Uterus (tissue), 4 donors: ENCODE data around the gene LYRM4. TPM values are rescaled to one million over a fixed set of nuclear protein-coding genes. Genes with fewer than 3 reads are reported as not detected.
A peak's percentile ranks its signal among the peaks of the same experiment; 100 is the strongest.

Experiments used
- DNase-seq, 2 donors: peaks; one replicate each; pipeline ENCODE4 v3.0.0-alpha.2; 2019 to 2020
- H3K27ac ChIP-seq, 2 donors: fragments of 200-600 bp; sonication (generic); 1 replicate in 1 of 2; 2 replicates in 1 of 2; pipeline ENCODE4 v1.5.1; 2016 to 2018
- H3K27me3 ChIP-seq, 2 donors: fragments of 200-600 bp; sonication (generic); one replicate each; pipeline ENCODE4 v1.5.1; 2018 to 2019; ENCODE audit warnings: control low read depth in 1 of 2
- H3K36me3 ChIP-seq, 2 donors: fragments of 200-600 bp; sonication (generic); one replicate each; pipeline ENCODE4 v1.5.1; 2019; ENCODE audit warnings: control low read depth in 1 of 2
- H3K4me1 ChIP-seq, 2 donors: fragments of 200-600 bp; sonication (generic); one replicate each; pipeline ENCODE4 v1.5.1; 2018 to 2019; ENCODE audit warnings: control low read depth in 1 of 2
- H3K4me3 ChIP-seq, 2 donors: fragments of 200-600 bp; sonication (generic); 1 replicate in 1 of 2; 2 replicates in 1 of 2; pipeline ENCODE4 v1.5.1; 2018 to 2019; ENCODE audit warnings: mild to moderate bottlenecking in 1 of 2
- H3K9me3 ChIP-seq, 2 donors: fragments of 200-600 bp; sonication (generic); one replicate each; pipeline ENCODE4 v1.5.1; 2019; ENCODE audit warnings: control low read depth in 1 of 2
- CTCF ChIP-seq, 4 experiments: fragments of 200-600 bp in 2 of 4; fragments of 450-650 bp in 2 of 4; sonication (generic) in 2 of 4; IDR thresholded peaks; one replicate each; pipeline ENCODE4 v1.5.1; 2016 to 2019; ENCODE audit warnings: antibody characterized with exemption in 4 of 4, mild to moderate bottlenecking in 2 of 4, moderate library complexity in 1 of 4
- POLR2A ChIP-seq, 2 donors: fragments of 450-650 bp; IDR thresholded peaks; one replicate each; pipeline ENCODE4 v1.6.1; 2016; ENCODE audit warnings: antibody characterized with exemption in 2 of 2, mild to moderate bottlenecking in 1 of 2, moderate library complexity in 1 of 2
- intact Hi-C: fragments of 100-400 bp; cut with DNase I; formaldehyde crosslinking; loops from one replicate; pipeline ENCODE4 v1.15.1; 2023; ENCODE audit warnings: low total_unique reads
- total RNA-seq, 4 donors: library from RNA; depleted of rRNA in 3 of 4; stranded (reverse); fragments of >200 nt in 3 of 4; gene quantifications; one replicate each; pipeline versions ENCODE4 v1.1.0 to v1.2.4, GENCODE V29; 2014 to 2023
- donor health status: DM: yes; HTN: yes; CAD: no.

The LYRM4 gene
- total RNA-seq, 4 donors from 2014 or later: 3.1 to 33.0 (median 15.7) TPM

- no peaks in the 10 kb centered on the region for H3K9me3 ChIP-seq
- H3K27me3 ChIP-seq: no peaks in the 10 kb centered on the region
- H3K4me3 ChIP-seq: no peak overlapping the region
- no peaks in the 10 kb centered on the region for H3K36me3 ChIP-seq
- peak in 1 of 2 donors; percentile 21 for DNase-seq
- H3K27ac ChIP-seq: no peak overlapping the region
- no peak for TF ChIP-seq POLR2A (IDR thresholded peaks at IDR 0.05)
- peak; percentile 34 to 52 (median 46) for TF ChIP-seq CTCF (IDR thresholded peaks at IDR 0.05)
- no peaks in the 10 kb centered on the region for H3K4me1 ChIP-seq
- intact Hi-C loops: no loop called here
These were observed 46.1 kb downstream of the LYRM4 start for GRCh38 chr6:5214570-5215052.

- no peaks in the 10 kb centered on the region for H3K9me3 ChIP-seq
- no peaks in the 10 kb centered on the region for H3K4me1 ChIP-seq
- no peak overlapping the region for H3K27ac ChIP-seq
- no peak overlapping the region for H3K4me3 ChIP-seq
- intact Hi-C loops: no loop called here
- H3K27me3 ChIP-seq: no peaks in the 10 kb centered on the region
- no peak for DNase-seq
- TF ChIP-seq POLR2A (IDR thresholded peaks at IDR 0.05) (no peak), CTCF (IDR thresholded peaks at IDR 0.05) (no peak)
- no peaks in the 10 kb centered on the region for H3K36me3 ChIP-seq
These were observed 46.9 kb downstream of the LYRM4 start for GRCh38 chr6:5213836-5214235.

- Histone ChIP-seq H3K4me3 (no peak overlapping the region), H3K9me3 (no peaks in the 10 kb centered on the region), H3K4me1 (no peaks in the 10 kb centered on the region), H3K27ac (no peak overlapping the region), H3K27me3 (no peaks in the 10 kb centered on the region), H3K36me3 (no peaks in the 10 kb centered on the region)
- TF ChIP-seq CTCF (IDR thresholded peaks at IDR 0.05) (no peak), POLR2A (IDR thresholded peaks at IDR 0.05) (no peak)
- no peak for DNase-seq
- intact Hi-C loops: no loop called here
These were observed 49.3 kb downstream of the LYRM4 start for GRCh38 chr6:5211492-5211891.

- DNase-seq: no peak
- Histone ChIP-seq H3K27me3 (no peaks in the 10 kb centered on the region), H3K36me3 (no peaks in the 10 kb centered on the region), H3K27ac (peak overlapping the region; percentile 81 to 85), H3K4me1 (peaks cover 14 to 19% of the 10 kb centered on the region in 2 donors), H3K4me3 (no peak overlapping the region), H3K9me3 (no peaks in the 10 kb centered on the region)
- intact Hi-C loops: no loop called here
- TF ChIP-seq CTCF (IDR thresholded peaks at IDR 0.05) (no peak), POLR2A (IDR thresholded peaks at IDR 0.05) (no peak)
These were observed 52.2 kb downstream of the LYRM4 start for GRCh38 chr6:5208471-5208971.

- TF ChIP-seq CTCF (IDR thresholded peaks at IDR 0.05) (no peak), POLR2A (IDR thresholded peaks at IDR 0.05) (no peak)
- intact Hi-C loops: no loop called here
- Histone ChIP-seq H3K4me3 (no peak overlapping the region), H3K4me1 (peaks cover 14 to 19% of the 10 kb centered on the region in 2 donors), H3K27ac (peak overlapping the region; percentile 81 to 85), H3K36me3 (no peaks in the 10 kb centered on the region), H3K9me3 (no peaks in the 10 kb centered on the region), H3K27me3 (no peaks in the 10 kb centered on the region)
- DNase-seq: peak in 1 of 2 donors; percentile 26
These were observed 52.7 kb downstream of the LYRM4 start for GRCh38 chr6:5208057-5208456.
